Neural cell (in vitro differentiated cells): ENCODE measurements around the gene ARMH1. TPM values are rescaled to one million over a fixed set of nuclear protein-coding genes. Genes with fewer than 3 reads are reported as not detected.

Experiments used
- H2AFZ ChIP-seq: fragments of 200-600, 300-800 bp; sonication (generic), shearing (Covaris generic); 2 replicates; pipeline ENCODE4 v1.6.0; 2014; ENCODE audit warnings: low read depth, mild to moderate bottlenecking, antibody characterized with exemption, low read length, moderate library complexity
- H3F3A ChIP-seq: fragments of 200-600 bp; shearing (Covaris generic); 2 replicates; pipeline ENCODE4 v1.6.1; 2016; ENCODE audit warnings: mild to moderate bottlenecking, moderate library complexity, mixed read lengths, antibody characterized with exemption, low read length; ENCODE audit not compliant: insufficient read depth, poor library complexity, severe bottlenecking
- H3K27ac ChIP-seq: fragments of 200-600, 300-800 bp; sonication (generic), shearing (Covaris generic); 2 replicates; pipeline ENCODE4 v1.5.1; 2014; ENCODE audit warnings: mild to moderate bottlenecking, low read length, moderate library complexity
- H3K27me3 ChIP-seq: fragments of 300-800, 200-600 bp; sonication (generic), shearing (Covaris generic); 2 replicates; pipeline ENCODE4 v1.6.0; 2014; ENCODE audit warnings: mild to moderate bottlenecking, low read depth, low read length, moderate library complexity; ENCODE audit not compliant: insufficient read depth
- H3K36me3 ChIP-seq: fragments of 300-800, 200-600 bp; sonication (generic), shearing (Covaris generic); 2 replicates; pipeline ENCODE4 v1.5.1; 2014; ENCODE audit warnings: mild to moderate bottlenecking, antibody characterized with exemption, low read length, moderate library complexity; ENCODE audit not compliant: insufficient read depth
- H3K4me2 ChIP-seq: fragments of 300-800, 200-600 bp; sonication (generic), shearing (Covaris generic); 2 replicates; pipeline ENCODE4 v1.6.0; 2014; ENCODE audit warnings: mild to moderate bottlenecking, low read length
- H3K4me3 ChIP-seq: fragments of 300-800, 200-600 bp; sonication (generic), shearing (Covaris generic); 2 replicates; pipeline ENCODE4 v1.5.1; 2014; ENCODE audit warnings: mild to moderate bottlenecking, low read length, moderate library complexity
- H3K79me2 ChIP-seq: fragments of 200-600 bp; shearing (Covaris generic); replicated peaks from 2 replicates; pipeline ENCODE4 v1.6.0; 2014; ENCODE audit warnings: mild to moderate bottlenecking, low read length, moderate library complexity; ENCODE audit not compliant: insufficient read depth
- H3K9ac ChIP-seq: fragments of 300-800, 200-600 bp; sonication (generic), shearing (Covaris generic); 2 replicates; pipeline ENCODE4 v1.6.1; 2016; ENCODE audit warnings: mild to moderate bottlenecking, low read length, mixed read lengths
- H3K9me2 ChIP-seq: fragments of 200-600 bp; shearing (Covaris generic); 2 replicates; pipeline ENCODE4 v1.6.1; 2016; ENCODE audit warnings: mild to moderate bottlenecking, low read length, mixed read lengths; ENCODE audit not compliant: insufficient read depth
- H3K9me3 ChIP-seq: fragments of 200-600, 300-800 bp; sonication (generic), shearing (Covaris generic); 2 replicates; pipeline ENCODE4 v1.6.1; 2016; ENCODE audit warnings: mild to moderate bottlenecking, mixed run types, low read length, moderate library complexity, mixed read lengths
- H4K20me1 ChIP-seq: fragments of 200-600 bp; shearing (Covaris generic); 2 replicates; pipeline ENCODE4 v1.6.1; 2016; ENCODE audit warnings: mild to moderate bottlenecking, mixed run types; ENCODE audit not compliant: insufficient read depth
- CTCF ChIP-seq: fragments of 450-650 bp; IDR thresholded peaks from 2 replicates; pipeline ENCODE4 v1.5.1; 2014; ENCODE audit warnings: antibody characterized with exemption, mild to moderate bottlenecking, moderate library complexity; ENCODE audit not compliant: poor library complexity, severe bottlenecking
- EP300 ChIP-seq: fragments of 450-650 bp; conservative IDR thresholded peaks from 2 replicates; pipeline ENCODE4 v1.6.1; 2014; ENCODE audit warnings: antibody characterized with exemption, mild to moderate bottlenecking, moderate library complexity; ENCODE audit not compliant: poor library complexity, severe bottlenecking
- EZH2 ChIP-seq: fragments of 200-600, 300-800 bp; shearing (Covaris generic), sonication (generic); IDR thresholded peaks from 2 replicates; pipeline ENCODE4 v1.6.1; 2014; ENCODE audit warnings: antibody characterized with exemption, low read length, borderline replicate concordance, mild to moderate bottlenecking; ENCODE audit not compliant: insufficient read depth, poor library complexity, severe bottlenecking
- MXI1 ChIP-seq: fragments of 450-650 bp; conservative IDR thresholded peaks from 2 replicates; pipeline ENCODE4 v1.6.1; 2014; ENCODE audit warnings: antibody characterized with exemption, mild to moderate bottlenecking; ENCODE audit not compliant: poor library complexity, severe bottlenecking
- POLR2AphosphoS5 ChIP-seq: IDR thresholded peaks from 2 replicates; pipeline ENCODE4 v1.6.1; 2012
- RAD21 ChIP-seq: fragments of 450-650 bp; conservative IDR thresholded peaks from 2 replicates; pipeline ENCODE4 v1.6.1; 2014; ENCODE audit warnings: antibody characterized with exemption, mild to moderate bottlenecking, moderate library complexity
- SMC3 ChIP-seq: fragments of 450-650 bp; conservative IDR thresholded peaks from 2 replicates; pipeline ENCODE4 v1.6.1; 2014; ENCODE audit warnings: antibody characterized with exemption, mild to moderate bottlenecking, moderate library complexity; ENCODE audit not compliant: poor library complexity
- TAF1 ChIP-seq: IDR thresholded peaks from 2 replicates; pipeline ENCODE4 v1.6.1; 2012; ENCODE audit warnings: low read depth
- polyA plus RNA-seq: library from polyadenylated mRNA; depleted of rRNA; stranded (reverse); fragments of >200 nt; gene quantifications from 2 replicates; pipeline ENCODE4 v1.2.3, GENCODE V29; 2014
- TF ChIP-seq, protein P1 (sequence below): IDR thresholded peaks from 2 replicates; pipeline ENCODE4 v1.6.1; 2012; ENCODE audit warnings: borderline replicate concordance

The ARMH1 gene
- polyA plus RNA-seq, 1 donor from 2014 or later, result 105 TPM

DNA sequence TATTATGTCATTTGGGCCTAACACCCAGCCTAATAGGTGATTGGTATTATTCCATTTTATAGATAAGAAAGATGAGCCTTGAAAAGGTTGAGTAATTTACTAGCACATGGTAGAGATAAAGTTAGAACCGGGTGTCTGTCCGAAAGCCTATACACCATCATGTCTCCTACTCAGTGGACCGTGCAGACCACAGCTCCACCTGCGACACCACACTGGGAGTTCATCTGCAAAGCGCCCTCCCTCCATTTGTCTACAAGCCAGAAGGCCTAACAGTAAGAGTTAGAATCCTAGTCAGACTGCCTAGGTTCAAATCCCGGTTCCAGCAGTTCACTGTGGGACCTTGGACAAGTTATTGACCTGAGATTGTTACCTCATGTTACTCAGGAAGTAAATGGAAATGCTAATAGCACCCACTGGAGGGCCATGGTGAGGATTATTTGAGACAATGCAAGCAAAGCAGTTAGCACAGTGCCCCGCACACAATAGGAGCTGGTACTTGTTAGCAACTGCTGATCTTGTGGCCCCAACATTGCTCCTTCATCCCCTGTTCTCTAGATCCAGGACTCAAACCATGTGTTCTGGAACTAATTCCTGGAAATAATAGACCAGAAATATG lies 20.5 kb downstream of the ARMH1 start:
- Histone ChIP-seq H3F3A (no peaks in the 10 kb centered on the region), H3K27ac (no peak overlapping the region)
- TF ChIP-seq, protein P1, sequence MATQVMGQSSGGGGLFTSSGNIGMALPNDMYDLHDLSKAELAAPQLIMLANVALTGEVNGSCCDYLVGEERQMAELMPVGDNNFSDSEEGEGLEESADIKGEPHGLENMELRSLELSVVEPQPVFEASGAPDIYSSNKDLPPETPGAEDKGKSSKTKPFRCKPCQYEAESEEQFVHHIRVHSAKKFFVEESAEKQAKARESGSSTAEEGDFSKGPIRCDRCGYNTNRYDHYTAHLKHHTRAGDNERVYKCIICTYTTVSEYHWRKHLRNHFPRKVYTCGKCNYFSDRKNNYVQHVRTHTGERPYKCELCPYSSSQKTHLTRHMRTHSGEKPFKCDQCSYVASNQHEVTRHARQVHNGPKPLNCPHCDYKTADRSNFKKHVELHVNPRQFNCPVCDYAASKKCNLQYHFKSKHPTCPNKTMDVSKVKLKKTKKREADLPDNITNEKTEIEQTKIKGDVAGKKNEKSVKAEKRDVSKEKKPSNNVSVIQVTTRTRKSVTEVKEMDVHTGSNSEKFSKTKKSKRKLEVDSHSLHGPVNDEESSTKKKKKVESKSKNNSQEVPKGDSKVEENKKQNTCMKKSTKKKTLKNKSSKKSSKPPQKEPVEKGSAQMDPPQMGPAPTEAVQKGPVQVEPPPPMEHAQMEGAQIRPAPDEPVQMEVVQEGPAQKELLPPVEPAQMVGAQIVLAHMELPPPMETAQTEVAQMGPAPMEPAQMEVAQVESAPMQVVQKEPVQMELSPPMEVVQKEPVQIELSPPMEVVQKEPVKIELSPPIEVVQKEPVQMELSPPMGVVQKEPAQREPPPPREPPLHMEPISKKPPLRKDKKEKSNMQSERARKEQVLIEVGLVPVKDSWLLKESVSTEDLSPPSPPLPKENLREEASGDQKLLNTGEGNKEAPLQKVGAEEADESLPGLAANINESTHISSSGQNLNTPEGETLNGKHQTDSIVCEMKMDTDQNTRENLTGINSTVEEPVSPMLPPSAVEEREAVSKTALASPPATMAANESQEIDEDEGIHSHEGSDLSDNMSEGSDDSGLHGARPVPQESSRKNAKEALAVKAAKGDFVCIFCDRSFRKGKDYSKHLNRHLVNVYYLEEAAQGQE, result no peak
- TF ChIP-seq TAF1 (no peak), EP300 (no peak), EZH2 (no peak)

DNA sequence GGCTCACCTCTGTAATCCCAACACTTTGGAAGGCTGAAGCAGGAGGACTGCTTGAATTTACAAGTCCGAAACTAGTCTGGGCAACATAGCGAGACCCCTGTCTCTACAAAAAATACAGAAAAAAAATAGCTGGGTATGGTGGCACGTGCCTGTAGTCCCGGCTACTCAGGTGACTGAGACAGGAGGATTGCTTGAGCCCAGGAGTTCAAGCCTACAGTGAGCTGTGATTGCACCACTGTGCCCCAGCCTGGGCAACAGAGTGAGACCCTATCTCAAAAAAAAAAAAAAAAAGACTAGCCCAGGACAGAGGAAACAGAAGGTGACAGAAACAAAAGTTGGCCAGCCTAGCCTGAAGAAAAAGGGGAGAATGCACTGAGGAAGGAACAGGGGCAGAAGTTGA lies 21.2 kb downstream of the ARMH1 start:
- Histone ChIP-seq H3K27ac (no peak overlapping the region), H3K27me3 (no peaks in the 10 kb centered on the region)
- TF ChIP-seq EP300 (no peak), SMC3 (no peak), POLR2AphosphoS5 (no peak), CTCF (no peak), TAF1 (no peak), EZH2 (no peak), MXI1 (no peak), RAD21 (no peak)
- TF ChIP-seq, protein P1, result no peak

More for the DNA sequence above, 20.5 kb downstream of the ARMH1 start:
- Histone ChIP-seq H3K9ac (no peak overlapping the region), H3K79me2 (no peaks in the 10 kb centered on the region), H3K9me2 (no peaks in the 10 kb centered on the region), H3K36me3 (no peaks in the 10 kb centered on the region), H3K4me3 (no peak overlapping the region), H3K27me3 (no peaks in the 10 kb centered on the region), H3K9me3 (no peaks in the 10 kb centered on the region), H4K20me1 (no peaks in the 10 kb centered on the region), H3K4me2 (no peak overlapping the region), H2AFZ (no peak overlapping the region)

More for the DNA sequence above, 21.2 kb downstream of the ARMH1 start:
- H4K20me1 ChIP-seq, result no peaks in the 10 kb centered on the region
- no peak overlapping the region for H3K9ac ChIP-seq
- no peaks in the 10 kb centered on the region for H3K36me3 ChIP-seq
- H3K4me3 ChIP-seq, result no peak overlapping the region
- no peak overlapping the region for H2AFZ ChIP-seq
- H3K9me3 ChIP-seq, result no peaks in the 10 kb centered on the region
- no peaks in the 10 kb centered on the region for H3F3A ChIP-seq
- no peaks in the 10 kb centered on the region for H3K79me2 ChIP-seq
- no peaks in the 10 kb centered on the region for H3K9me2 ChIP-seq
- H3K4me2 ChIP-seq, result no peak overlapping the region
